Activated naive CD4-positive, alpha-beta T cell treated with anti-CD3 and anti-CD28 coated beads, Interleukin-2, amount 10 ng/mL, durations not matched to agents 7 days and 5 days (primary cell): ENCODE measurements around the gene PYGL.
A peak's percentile ranks its signal among the peaks of the same experiment; 100 is the strongest.
"Not testable (repeated sequence)": the region's sequence is repeated elsewhere in the genome, so short reads cannot be mapped to it uniquely, and the experiment has no call there.

Source experiments
- CTCF ChIA-PET: fragments of 350-600 bp; sonication (Branson Sonifier 250); formaldehyde crosslinking; loops from one replicate; lab custom pipeline; 2021; ENCODE audit warnings: antibody characterized with exemption; lab: Charles Lee
- DNase-seq: peaks from one replicate; pipeline ENCODE4 v3.0.0-alpha.2; 2020
- H3K27ac Mint-ChIP-seq: one replicate; pipeline ENCODE4 v1.8.0; 2021; ENCODE audit warnings: mild to moderate bottlenecking, moderate library complexity, mixed read lengths
- H3K27me3 Mint-ChIP-seq: one replicate; pipeline ENCODE4 v1.8.0; 2021; ENCODE audit warnings: mild to moderate bottlenecking, mixed read lengths
- H3K36me3 Mint-ChIP-seq: one replicate; pipeline ENCODE4 v1.8.0; 2021; ENCODE audit warnings: mixed read lengths
- H3K4me1 Mint-ChIP-seq: one replicate; pipeline ENCODE4 v1.8.0; 2021; ENCODE audit warnings: mixed read lengths
- H3K4me3 Mint-ChIP-seq: one replicate; pipeline ENCODE4 v1.8.0; 2021; ENCODE audit warnings: mild to moderate bottlenecking, moderate library complexity, mixed read lengths
- H3K9me3 Mint-ChIP-seq: one replicate; pipeline ENCODE4 v1.8.0; 2021; ENCODE audit warnings: mixed read lengths

PYGL gene

DNA sequence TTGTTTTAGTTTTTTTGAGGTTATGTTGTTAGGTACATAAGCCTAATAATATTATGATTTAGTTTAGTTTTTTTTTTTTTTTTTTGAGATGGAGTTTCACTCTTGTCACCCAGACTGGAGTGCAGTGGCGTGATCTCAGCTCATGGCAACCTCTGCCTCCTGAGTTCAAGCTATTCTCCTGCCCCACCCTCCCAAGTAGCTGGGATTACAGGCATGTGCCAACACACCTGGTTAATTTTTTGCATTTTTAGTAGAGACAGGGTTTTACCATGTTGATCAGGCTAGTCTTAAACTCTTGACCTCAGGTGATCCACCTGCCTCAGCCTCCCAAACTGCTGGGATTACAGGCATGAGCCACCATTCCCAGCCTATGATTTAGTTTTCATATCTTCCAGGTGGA, 47.3 kb downstream of the PYGL start:
- H3K27ac Mint-ChIP-seq, DNase-seq, H3K4me1 Mint-ChIP-seq, CTCF ChIA-PET, H3K9me3 Mint-ChIP-seq, H3K4me3 Mint-ChIP-seq, H3K36me3 Mint-ChIP-seq: not testable (repeated sequence)
- peaks cover 20% of the 10 kb centered on the region for H3K27me3 Mint-ChIP-seq

DNA sequence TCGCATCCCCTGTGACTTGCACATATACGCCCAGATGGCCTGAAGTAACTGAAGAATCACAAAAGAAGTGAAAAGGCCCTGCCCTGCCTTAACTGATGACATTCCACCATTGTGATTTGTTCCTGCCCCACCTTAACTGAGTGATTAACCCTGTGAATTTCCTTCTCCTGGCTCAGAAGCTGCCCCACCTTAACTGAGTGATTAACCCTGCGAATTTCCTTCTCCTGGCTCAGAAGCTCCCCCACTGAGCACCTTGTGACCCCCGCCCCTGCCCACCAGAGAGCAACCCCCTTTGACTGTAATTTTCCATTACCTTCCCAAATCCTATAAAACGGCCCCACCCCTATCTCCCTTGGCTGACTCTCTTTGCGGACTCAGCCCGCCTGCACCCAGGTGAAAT, 47.9 kb downstream of the PYGL start:
- H3K27me3 Mint-ChIP-seq: peaks cover 20% of the 10 kb centered on the region
- CTCF ChIA-PET, H3K9me3 Mint-ChIP-seq, DNase-seq, H3K4me3 Mint-ChIP-seq, H3K36me3 Mint-ChIP-seq, H3K4me1 Mint-ChIP-seq, H3K27ac Mint-ChIP-seq: not testable (repeated sequence)

DNA sequence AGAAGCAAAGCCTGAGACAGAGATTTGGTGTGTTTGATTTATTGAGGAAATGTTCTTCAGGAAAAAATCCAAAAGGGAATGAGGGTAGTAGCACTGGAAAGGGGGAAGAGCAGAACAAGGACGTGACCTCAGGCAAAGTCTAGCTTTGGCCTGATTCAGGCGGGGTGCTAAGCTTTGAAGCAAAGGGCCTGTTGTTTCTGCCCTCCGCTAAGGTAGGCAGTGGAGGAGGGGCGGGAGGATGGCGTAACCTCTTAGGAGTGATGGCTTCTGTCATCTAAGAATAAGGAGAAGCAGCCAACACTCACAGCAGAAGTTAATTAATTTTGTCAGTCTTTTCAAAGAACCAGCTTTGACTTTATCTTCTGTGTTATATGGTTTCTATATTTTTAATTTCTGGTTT, 52.0 kb downstream of the PYGL start:
- H3K27me3 Mint-ChIP-seq: peaks cover 21% of the 10 kb centered on the region
- H3K36me3 Mint-ChIP-seq: no peaks in the 10 kb centered on the region
- DNase-seq: no peak
- no peak overlapping the region for H3K4me3 Mint-ChIP-seq
- H3K27ac Mint-ChIP-seq: no peak overlapping the region
- H3K9me3 Mint-ChIP-seq: no peaks in the 10 kb centered on the region
- CTCF ChIA-PET: no interaction called here
- H3K4me1 Mint-ChIP-seq: no peaks in the 10 kb centered on the region

GRCh38 chr14:50887476-50887875, 56.8 kb downstream of the PYGL start:
- no peak overlapping the region for H3K4me3 Mint-ChIP-seq
- H3K4me1 Mint-ChIP-seq: no peaks in the 10 kb centered on the region
- no peaks in the 10 kb centered on the region for H3K9me3 Mint-ChIP-seq
- CTCF ChIA-PET: no interaction called here
- no peak overlapping the region for H3K27ac Mint-ChIP-seq
- DNase-seq: no peak
- H3K27me3 Mint-ChIP-seq: peaks cover 49% of the 10 kb centered on the region
- H3K36me3 Mint-ChIP-seq: no peaks in the 10 kb centered on the region

DNA sequence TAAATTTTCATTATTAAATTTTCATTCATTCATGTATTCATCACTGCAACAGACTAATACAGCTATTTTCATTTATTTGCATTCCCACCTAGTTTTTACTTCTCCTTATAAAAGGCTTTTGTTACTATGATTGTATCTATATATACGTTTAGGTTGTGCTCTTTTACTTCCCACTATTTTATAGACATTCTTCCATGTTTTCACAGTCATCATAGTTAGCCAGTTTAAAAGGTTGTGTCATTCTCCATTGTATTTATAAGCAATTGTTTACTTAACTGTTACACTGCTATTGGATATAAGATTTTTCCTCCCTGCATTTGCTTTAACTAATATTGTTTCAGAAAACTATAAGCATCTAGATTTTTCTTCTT, 60.5 kb downstream of the PYGL start:
- Mint-ChIP-seq H3K36me3 (no peaks in the 10 kb centered on the region), H3K27ac (no peak overlapping the region), H3K27me3 (peaks cover 73% of the 10 kb centered on the region), H3K4me1 (no peaks in the 10 kb centered on the region), H3K9me3 (no peaks in the 10 kb centered on the region), H3K4me3 (no peak overlapping the region)
- DNase-seq: no peak
- CTCF ChIA-PET: interaction anchor here (0.7 kb wide), 1 partner anchor 36 kb away, joined by 3 read pairs; no protein-coding TSS in a partner anchor

DNA sequence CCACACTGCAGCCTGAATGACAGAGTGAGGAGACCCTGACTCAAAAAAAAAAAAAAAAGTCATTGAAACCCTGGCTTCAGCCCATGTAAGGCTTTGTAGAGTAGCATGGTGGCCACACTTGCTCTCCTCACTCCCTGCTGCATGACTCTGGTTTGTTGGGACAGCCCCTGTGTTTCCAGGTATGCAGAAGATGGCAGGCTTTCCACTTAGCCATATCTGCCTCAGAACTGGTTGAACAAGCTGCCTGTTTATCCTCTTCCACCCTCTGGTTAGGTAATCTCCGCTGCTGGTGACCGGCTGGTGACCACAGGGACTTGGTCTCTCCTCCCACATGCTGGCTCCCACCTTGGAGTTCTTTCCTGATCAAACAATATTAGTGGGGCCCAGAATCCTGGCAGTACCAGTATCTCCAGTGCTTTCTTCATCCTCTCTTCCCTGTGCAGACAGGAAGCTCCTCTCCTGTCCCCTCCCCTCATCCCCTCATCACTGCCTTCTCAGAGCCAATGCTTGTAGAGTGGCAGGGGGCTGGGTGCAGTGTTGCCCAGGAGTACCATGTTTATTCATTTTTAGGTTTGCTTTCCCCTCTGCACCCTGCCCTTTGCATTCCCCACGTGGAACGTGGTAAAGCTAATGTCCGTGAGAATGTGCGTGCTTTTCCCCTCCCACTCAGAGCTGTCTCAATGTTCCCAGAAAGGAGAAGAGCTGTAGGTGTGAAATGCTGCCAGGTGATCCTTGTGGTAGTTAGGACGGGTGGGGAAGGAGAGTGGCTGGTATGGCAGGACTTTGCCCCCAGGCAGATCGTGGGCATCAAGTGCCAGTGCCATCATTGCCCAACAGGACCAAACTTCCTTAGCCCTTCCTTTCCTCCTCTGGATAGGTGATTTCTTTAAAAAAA, 61.1 kb downstream of the PYGL start:
- H3K27ac Mint-ChIP-seq: no peak overlapping the region

GRCh38 chr14:50875359-50876070, 68.8 kb downstream of the PYGL start:
- H3K4me1 Mint-ChIP-seq: peaks cover 29% of the 10 kb centered on the region
- peaks cover 87% of the 10 kb centered on the region for H3K27me3 Mint-ChIP-seq
- H3K4me3 Mint-ChIP-seq: no peak overlapping the region
- no peaks in the 10 kb centered on the region for H3K9me3 Mint-ChIP-seq
- peak; percentile 85 for DNase-seq
- H3K36me3 Mint-ChIP-seq: no peaks in the 10 kb centered on the region
- CTCF ChIA-PET: interaction anchor here (0.8 to 1.6 kb wide), 2 partner anchors 14 to 16 kb away, joined by 3 to 5 read pairs; no protein-coding TSS in a partner anchor
- peak overlapping the region; percentile 8 for H3K27ac Mint-ChIP-seq

More for the DNA sequence above, 61.1 kb downstream of the PYGL start:
- no peaks in the 10 kb centered on the region for H3K4me1 Mint-ChIP-seq
- H3K36me3 Mint-ChIP-seq: no peaks in the 10 kb centered on the region
- H3K27me3 Mint-ChIP-seq: peaks cover 77% of the 10 kb centered on the region
- H3K9me3 Mint-ChIP-seq: no peaks in the 10 kb centered on the region
- H3K4me3 Mint-ChIP-seq: no peak overlapping the region
- CTCF ChIA-PET: interaction anchor here (0.7 kb wide), 1 partner anchor 35 kb away, joined by 3 read pairs; no protein-coding TSS in a partner anchor
- DNase-seq: no peak

DNA sequence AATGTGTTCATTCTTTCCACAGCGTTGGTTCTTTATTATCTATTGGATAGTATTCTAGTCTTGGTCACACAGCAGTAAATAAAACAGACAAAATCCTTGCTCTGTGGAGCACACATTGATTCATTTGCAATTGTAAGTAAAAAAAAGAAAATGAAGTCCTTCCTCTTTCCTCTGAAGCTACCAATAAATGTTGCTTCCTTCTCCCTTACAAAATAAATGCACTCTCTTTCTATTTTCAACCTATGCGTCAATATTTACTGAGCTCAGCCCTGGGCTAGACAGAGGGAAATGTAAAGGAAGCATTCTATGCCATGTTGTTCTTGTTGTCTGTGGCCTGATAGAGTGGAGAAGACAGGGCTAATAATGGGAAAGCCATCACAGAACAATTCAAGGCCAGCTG, 69.5 kb downstream of the PYGL start:
- no peak overlapping the region for H3K27ac Mint-ChIP-seq
- DNase-seq: no peak
- CTCF ChIA-PET: interaction anchor here (0.8 to 1.6 kb wide), 2 partner anchors 13 to 16 kb away, joined by 3 to 5 read pairs; no protein-coding TSS in a partner anchor
- H3K4me1 Mint-ChIP-seq: peaks cover 29% of the 10 kb centered on the region
- H3K36me3 Mint-ChIP-seq: no peaks in the 10 kb centered on the region
- H3K4me3 Mint-ChIP-seq: no peak overlapping the region
- H3K9me3 Mint-ChIP-seq: no peaks in the 10 kb centered on the region
- H3K27me3 Mint-ChIP-seq: peaks cover 87% of the 10 kb centered on the region

- Mint-ChIP-seq H3K27ac (no peak within 1 kb of the TSS), H3K4me1 (peaks cover 29% of the 10 kb centered on the region), H3K36me3 (no peaks in the 10 kb centered on the region), H3K4me3 (no peak within 1 kb of the TSS), H3K27me3 (peaks cover 80% of the 10 kb centered on the region), H3K9me3 (no peaks in the 10 kb centered on the region)
- CTCF ChIA-PET: interaction anchor here (2.1 kb wide), 1 partner anchor 12 kb away, joined by 10 read pairs; no protein-coding TSS in a partner anchor
- DNase-seq: no peak
Measured at GRCh38 chr14:50871914-50872732, 72.2 kb downstream of the PYGL start, which contains the start of gene ABHD12B. Gene ABHD12B, plus strand, starts transcription at chr14:50872053. Its CDS starts 122 bp downstream, at chr14:50872175.

DNA sequence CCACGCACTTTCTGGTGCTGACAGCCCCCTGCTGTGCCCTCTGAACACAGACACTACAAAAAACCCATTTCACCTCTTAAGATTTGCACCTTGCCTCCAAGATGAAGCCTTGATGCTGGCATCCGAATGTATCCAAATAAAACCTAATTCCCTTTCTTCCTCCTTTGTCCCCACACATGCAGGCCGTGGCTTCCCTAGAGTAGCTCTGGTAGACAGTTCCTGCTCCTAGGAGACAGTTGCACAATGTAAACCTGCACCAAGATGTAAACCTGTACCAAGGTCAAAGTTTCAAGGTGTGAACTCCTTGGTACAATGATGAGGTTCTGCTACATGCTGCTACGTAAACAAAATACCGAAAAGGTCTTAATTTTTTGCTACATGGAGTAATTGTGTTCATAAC, 73.1 kb downstream of the PYGL start:
- H3K27me3 Mint-ChIP-seq: peaks cover 78% of the 10 kb centered on the region
- DNase-seq: no peak
- CTCF ChIA-PET: interaction anchor here (2.1 kb wide), 1 partner anchor 11 kb away, joined by 10 read pairs; no protein-coding TSS in a partner anchor
- H3K4me1 Mint-ChIP-seq: peaks cover 28% of the 10 kb centered on the region
- H3K27ac Mint-ChIP-seq: no peak overlapping the region
- no peaks in the 10 kb centered on the region for H3K36me3 Mint-ChIP-seq
- H3K9me3 Mint-ChIP-seq: no peaks in the 10 kb centered on the region
- no peak overlapping the region for H3K4me3 Mint-ChIP-seq

DNA sequence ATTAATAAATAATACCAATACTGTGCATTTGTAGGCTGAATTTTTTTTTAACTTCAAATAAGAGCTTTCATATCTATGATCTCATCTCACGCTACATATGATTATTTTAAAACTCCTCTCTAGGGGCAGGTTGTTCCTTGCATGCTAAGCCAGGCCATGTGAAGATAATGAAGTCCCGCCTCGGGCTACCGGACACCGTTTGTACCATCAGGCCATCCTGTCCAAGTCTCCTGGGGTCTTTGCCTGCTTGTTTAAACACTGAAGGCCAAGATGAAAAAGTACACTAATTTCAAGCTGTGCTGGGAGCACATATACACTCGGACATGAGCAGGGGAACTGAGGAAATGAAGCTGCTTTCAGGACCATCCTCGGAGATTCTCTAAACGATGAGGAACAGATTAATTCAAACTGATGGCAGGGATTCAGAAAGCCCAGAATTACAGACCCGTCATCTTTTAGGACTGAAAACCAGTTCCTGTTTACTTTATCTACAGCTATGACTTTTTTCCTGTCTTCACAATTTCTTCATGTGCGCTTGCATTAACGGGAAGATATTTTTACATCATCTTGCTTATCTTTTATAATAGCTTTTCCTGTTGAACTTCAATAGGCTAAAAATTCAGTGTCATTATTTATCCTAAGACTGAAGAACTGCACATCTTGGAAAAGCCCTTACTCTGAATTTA, 78.7 kb downstream of the PYGL start:
- CTCF ChIA-PET: interaction anchor here (0.7 to 1.3 kb wide), 4 partner anchors 73 to 323 kb away, joined by 3 to 6 read pairs (median 5); no protein-coding TSS in a partner anchor
- no peak for DNase-seq
- Mint-ChIP-seq H3K36me3 (no peaks in the 10 kb centered on the region), H3K9me3 (no peaks in the 10 kb centered on the region), H3K4me1 (peaks cover 7% of the 10 kb centered on the region), H3K27me3 (peaks cover 46% of the 10 kb centered on the region), H3K27ac (no peak overlapping the region), H3K4me3 (no peak overlapping the region)

GRCh38 chr14:50864946-50865345, 79.3 kb downstream of the PYGL start:
- no peak overlapping the region for H3K4me3 Mint-ChIP-seq
- H3K27ac Mint-ChIP-seq: no peak overlapping the region
- no peaks in the 10 kb centered on the region for H3K36me3 Mint-ChIP-seq
- H3K9me3 Mint-ChIP-seq: no peaks in the 10 kb centered on the region
- DNase-seq: no peak
- CTCF ChIA-PET: interaction anchor here (1.2 to 1.3 kb wide), 2 partner anchors 91 to 322 kb away, joined by 3 to 4 read pairs; no protein-coding TSS in a partner anchor
- H3K4me1 Mint-ChIP-seq: peaks cover 13% of the 10 kb centered on the region
- H3K27me3 Mint-ChIP-seq: peaks cover 41% of the 10 kb centered on the region

DNA sequence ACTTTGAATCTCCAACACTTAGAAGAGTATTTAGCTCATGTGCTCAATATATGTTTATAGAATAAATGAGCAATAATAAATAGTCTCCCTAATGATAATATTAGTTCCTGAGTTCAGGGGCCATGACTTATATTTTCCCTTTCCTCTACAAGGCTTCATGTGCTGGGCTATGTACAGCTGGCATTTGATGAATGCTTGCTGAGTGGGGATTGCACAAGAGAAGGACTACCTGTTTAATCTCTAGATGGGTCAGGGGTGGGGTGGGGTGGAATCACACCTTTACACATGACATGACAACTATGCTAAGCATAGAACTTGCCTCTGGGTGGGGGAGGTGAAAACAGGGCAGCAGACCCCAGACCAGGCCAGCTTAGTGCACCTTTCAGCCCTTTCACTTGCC, 80.0 kb downstream of the PYGL start:
- H3K27me3 Mint-ChIP-seq: peaks cover 39% of the 10 kb centered on the region
- DNase-seq: no peak
- H3K27ac Mint-ChIP-seq: no peak overlapping the region
- CTCF ChIA-PET: no interaction called here
- H3K4me3 Mint-ChIP-seq: no peak overlapping the region
- peaks cover 19% of the 10 kb centered on the region for H3K4me1 Mint-ChIP-seq
- H3K9me3 Mint-ChIP-seq: no peaks in the 10 kb centered on the region
- no peaks in the 10 kb centered on the region for H3K36me3 Mint-ChIP-seq
